ENCODE data around the gene MUS81.
A peak's percentile ranks its signal among the peaks of the same experiment; 100 is the strongest.

MUS81 gene

DNA sequence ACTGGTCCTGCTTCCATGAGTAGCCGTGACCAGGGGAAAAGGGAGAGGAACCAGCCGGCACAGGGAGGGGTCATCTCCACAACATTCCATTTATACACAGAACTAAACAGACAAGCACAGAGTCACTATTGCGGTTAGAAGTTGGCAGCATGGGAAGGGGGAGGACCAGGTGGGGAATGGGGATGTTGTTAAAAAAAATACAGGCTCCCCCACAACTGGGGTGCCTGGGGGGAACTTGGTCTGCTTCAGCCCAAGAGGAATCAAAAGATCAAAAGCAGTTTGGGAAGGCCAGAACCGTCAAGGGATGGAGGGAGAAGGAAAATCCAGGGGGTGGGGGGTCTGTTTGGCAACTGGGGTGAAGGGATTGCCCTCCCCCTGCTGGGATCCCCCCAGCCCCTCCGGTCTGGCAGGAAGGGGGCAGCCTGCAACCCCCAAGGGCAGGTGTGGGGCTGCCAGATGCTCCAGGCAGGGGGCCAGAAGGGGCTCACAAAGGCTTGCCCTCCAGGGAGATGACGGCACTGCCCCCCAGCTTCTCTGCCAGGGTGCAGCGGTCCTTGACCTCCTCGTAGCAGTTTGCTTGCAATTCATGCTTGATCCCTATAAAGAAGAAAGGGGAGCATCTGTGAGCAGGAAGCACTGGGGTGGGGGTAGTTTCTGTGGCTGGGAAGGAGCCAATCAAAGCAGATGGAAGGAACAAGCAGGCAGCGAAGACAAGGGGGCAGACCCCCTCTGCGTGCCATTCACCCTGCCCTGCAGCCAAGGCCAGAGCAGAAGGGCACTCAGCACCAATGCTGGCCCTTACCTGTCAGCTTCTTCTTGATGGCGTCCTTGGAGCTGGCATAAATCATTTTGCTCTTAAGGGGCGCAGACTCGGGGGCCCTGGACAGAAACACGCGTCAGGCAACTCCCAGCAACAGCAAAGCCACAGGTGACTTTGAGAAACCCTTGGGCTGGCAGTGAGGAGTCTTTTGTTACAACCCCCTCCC, 5.1 kb upstream of the MUS81 start:
- TF ChIP-seq CTCF (IDR thresholded peaks at IDR 0.05; ENCODE audit: insufficient read depth, missing control alignments) = no peak
- DNase-seq (ENCODE audit: insufficient read length, low spot score) (no peak), FAIRE-seq (no peak)

DNA sequence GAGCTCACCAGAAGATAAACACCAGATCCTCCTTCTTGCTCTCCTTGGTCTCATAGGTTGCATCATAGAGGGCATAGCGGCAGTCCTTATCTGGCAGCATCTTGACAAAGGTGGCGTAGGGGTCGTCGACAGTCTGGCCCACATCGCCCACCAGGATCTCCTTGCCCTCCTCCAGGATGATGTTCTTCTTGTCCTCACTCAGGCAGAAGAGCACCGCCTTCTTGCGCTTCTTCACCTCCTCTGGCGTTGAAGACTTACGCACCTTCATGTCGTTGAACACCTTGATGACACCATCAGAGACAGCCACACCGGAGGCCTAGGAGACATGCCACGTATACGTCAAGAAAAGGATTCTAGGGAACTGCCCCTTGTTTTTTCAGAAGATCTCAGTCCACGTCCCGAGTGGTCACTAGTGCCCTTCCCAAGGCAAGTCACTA, 4.3 kb upstream of the MUS81 start:
- DNase-seq (ENCODE audit: insufficient read length, low spot score) = no peak
- no peak for FAIRE-seq
- TF ChIP-seq CTCF (IDR thresholded peaks at IDR 0.05; ENCODE audit: insufficient read depth, missing control alignments) = no peak

GRCh38 chr11:65856689-65857499, 3.3 kb upstream of the MUS81 start:
- DNase-seq (ENCODE audit: insufficient read length, low spot score) = peak; percentile 31
- no peak for TF ChIP-seq CTCF (IDR thresholded peaks at IDR 0.05; ENCODE audit: insufficient read depth, missing control alignments)
- FAIRE-seq = no peak

- FAIRE-seq (no peak), DNase-seq (ENCODE audit: insufficient read length, low spot score) (no peak)
- no peak for TF ChIP-seq CTCF (IDR thresholded peaks at IDR 0.05; ENCODE audit: insufficient read depth, missing control alignments)
Observed at GRCh38 chr11:65857500-65857852, 2.8 kb upstream of the MUS81 start.

DNA sequence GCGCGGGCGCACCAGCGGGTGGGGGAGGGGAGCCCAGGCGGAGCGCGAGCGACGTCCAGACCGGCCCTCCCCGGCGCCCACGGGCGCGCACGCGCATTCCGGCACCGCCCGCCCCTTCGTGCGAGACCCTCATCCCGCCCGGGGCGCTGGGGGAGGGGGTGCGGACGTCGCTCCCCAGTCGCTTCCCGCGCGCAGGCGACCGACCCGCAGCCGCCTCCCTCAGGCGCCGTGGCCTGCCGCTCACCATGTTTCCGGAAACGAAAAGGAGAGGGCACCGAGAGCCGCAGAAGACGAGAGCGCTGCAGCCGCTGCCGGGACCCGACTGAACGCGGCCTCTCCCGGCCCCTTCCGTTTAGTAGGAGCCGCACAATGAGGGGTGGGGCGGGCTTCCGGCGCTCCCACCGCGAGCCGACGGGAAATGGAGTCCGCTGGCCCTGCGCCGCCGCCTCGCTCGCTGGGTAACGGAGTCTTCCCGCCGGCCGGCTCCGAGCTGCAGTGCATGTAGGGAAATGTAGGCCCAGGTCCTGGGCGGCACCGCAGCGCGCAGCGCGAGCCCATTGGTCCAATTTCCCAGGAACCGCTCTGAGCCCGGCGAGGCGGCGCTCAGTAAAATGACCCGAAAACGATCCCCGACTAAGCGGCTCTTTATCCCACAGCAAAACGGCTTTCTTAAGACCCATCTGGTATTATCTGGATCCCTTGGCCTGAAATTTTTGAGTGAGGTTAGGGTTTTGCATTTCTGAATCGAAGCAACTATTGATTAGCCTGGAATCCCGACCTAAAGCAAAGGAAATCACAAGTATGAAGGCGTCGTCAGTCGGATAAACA, 2.2 kb upstream of the MUS81 start, which contains the start of gene CFL1:
Gene CFL1 (minus strand): TSS at position 328 of the 828 bp plus-strand sequence. CDS start 81 bp downstream, at position 247.
- FAIRE-seq (no peak), DNase-seq (ENCODE audit: insufficient read length, low spot score) (no peak)
- TF ChIP-seq CTCF (IDR thresholded peaks at IDR 0.05; ENCODE audit: insufficient read depth, missing control alignments) = no peak

GRCh38 chr11:65858681-65859087, 1.5 kb upstream of the MUS81 start:
- FAIRE-seq (no peak), DNase-seq (ENCODE audit: insufficient read length, low spot score) (no peak)
- no peak for TF ChIP-seq CTCF (IDR thresholded peaks at IDR 0.05; ENCODE audit: insufficient read depth, missing control alignments)
